ENCODE measurements around the gene SCARB2. TPM values are rescaled to one million over a fixed set of nuclear protein-coding genes. Genes with fewer than 3 reads are reported as not detected.
A peak's percentile ranks its signal among the peaks of the same experiment; 100 is the strongest.

SCARB2 gene
- total RNA-seq, 1 donor from 2014 or later: 172 TPM

- H3K79me2 ChIP-seq (ENCODE audit: insufficient read depth, low read length): peaks cover 52% of the 10 kb centered on the region
- Mint-ChIP-seq H3K27ac (ENCODE audit: unreplicated experiment) (peak overlapping the region; percentile 66), H3K4me1 (ENCODE audit: low read depth, unreplicated experiment) (peaks cover 51% of the 10 kb centered on the region), H3K4me3 (ENCODE audit: unreplicated experiment) (peak overlapping the region; percentile 22), H3K36me3 (ENCODE audit: low read depth, unreplicated experiment) (peaks cover 30% of the 10 kb centered on the region), H3K9me3 (ENCODE audit: unreplicated experiment) (no peaks in the 10 kb centered on the region), H3K27me3 (ENCODE audit: low read depth, unreplicated experiment) (no peaks in the 10 kb centered on the region)
- H3K27me3 ChIP-seq (ENCODE audit: insufficient read depth, low read length): no peaks in the 10 kb centered on the region
- H3K9me3 ChIP-seq (ENCODE audit: insufficient read depth, low read depth, low read length): no peaks in the 10 kb centered on the region
- H3K27ac ChIP-seq (ENCODE audit: low read depth, low read length): peak overlapping the region; percentile 76
- TF ChIP-seq EZH2 (IDR thresholded peaks at IDR 0.05; ENCODE audit: insufficient read depth, low read length) (no peak), CTCF (IDR thresholded peaks at IDR 0.05; ENCODE audit: insufficient read depth, low read depth, low read length) (no peak)
- H3K36me3 ChIP-seq (ENCODE audit: insufficient read depth, low read length): no peaks in the 10 kb centered on the region
- peaks cover 56% of the 10 kb centered on the region for H3K4me1 ChIP-seq (ENCODE audit: insufficient read depth, low read length)
- H3K4me3 ChIP-seq (ENCODE audit: insufficient read depth, low read depth, low read length): no peak overlapping the region
- no peak overlapping the region for H2AFZ ChIP-seq (ENCODE audit: low read depth, low read length)
- peaks cover 17% of the 10 kb centered on the region for H4K20me1 ChIP-seq (ENCODE audit: insufficient read depth, low read length)
- H3K9ac ChIP-seq (ENCODE audit: low read length): no peak overlapping the region
- no peak overlapping the region for H3K4me2 ChIP-seq (ENCODE audit: low read length)
- DNase-seq (ENCODE audit: low read depth) (no peak), FAIRE-seq (no peak)
Measured at GRCh38 chr4:76196376-76196775, 17.2 kb downstream of the SCARB2 start.

GRCh38 chr4:76195326-76195725, 18.3 kb downstream of the SCARB2 start:
- Mint-ChIP-seq H3K27ac (ENCODE audit: unreplicated experiment) (no peak overlapping the region), H3K4me3 (ENCODE audit: unreplicated experiment) (no peak overlapping the region), H3K36me3 (ENCODE audit: low read depth, unreplicated experiment) (peaks cover 36% of the 10 kb centered on the region), H3K9me3 (ENCODE audit: unreplicated experiment) (no peaks in the 10 kb centered on the region), H3K27me3 (ENCODE audit: low read depth, unreplicated experiment) (no peaks in the 10 kb centered on the region), H3K4me1 (ENCODE audit: low read depth, unreplicated experiment) (peaks cover 46% of the 10 kb centered on the region)
- H3K4me1 ChIP-seq (ENCODE audit: insufficient read depth, low read length): peaks cover 56% of the 10 kb centered on the region
- peaks cover 9% of the 10 kb centered on the region for H4K20me1 ChIP-seq (ENCODE audit: insufficient read depth, low read length)
- peak overlapping the region; percentile 89 for H3K27ac ChIP-seq (ENCODE audit: low read depth, low read length)
- TF ChIP-seq CTCF (IDR thresholded peaks at IDR 0.05; ENCODE audit: insufficient read depth, low read depth, low read length): no peak
- no peaks in the 10 kb centered on the region for H3K9me3 ChIP-seq (ENCODE audit: insufficient read depth, low read depth, low read length)
- no peaks in the 10 kb centered on the region for H3K27me3 ChIP-seq (ENCODE audit: insufficient read depth, low read length)
- no peak overlapping the region for H2AFZ ChIP-seq (ENCODE audit: low read depth, low read length)
- peak overlapping the region; percentile 13 for H3K4me2 ChIP-seq (ENCODE audit: low read length)
- peaks cover 41% of the 10 kb centered on the region for H3K79me2 ChIP-seq (ENCODE audit: insufficient read depth, low read length)
- FAIRE-seq (no peak), DNase-seq (ENCODE audit: low read depth) (peak; percentile 59)
- H3K9ac ChIP-seq (ENCODE audit: low read length): peak overlapping the region; percentile 24
- no peak overlapping the region for H3K4me3 ChIP-seq (ENCODE audit: insufficient read depth, low read depth, low read length)
- H3K36me3 ChIP-seq (ENCODE audit: insufficient read depth, low read length): no peaks in the 10 kb centered on the region

GRCh38 chr4:76194325-76194724, 19.3 kb downstream of the SCARB2 start:
- no peak for TF ChIP-seq CTCF (IDR thresholded peaks at IDR 0.05; ENCODE audit: insufficient read depth, low read depth, low read length)
- no peak for TF ChIP-seq EZH2 (IDR thresholded peaks at IDR 0.05; ENCODE audit: insufficient read depth, low read length)

More at GRCh38 chr4:76194325-76194724, 19.3 kb downstream of the SCARB2 start:
- Mint-ChIP-seq H3K27me3 (ENCODE audit: low read depth, unreplicated experiment) (no peaks in the 10 kb centered on the region), H3K27ac (ENCODE audit: unreplicated experiment) (peak overlapping the region; percentile 81), H3K9me3 (ENCODE audit: unreplicated experiment) (no peaks in the 10 kb centered on the region), H3K36me3 (ENCODE audit: low read depth, unreplicated experiment) (peaks cover 38% of the 10 kb centered on the region), H3K4me1 (ENCODE audit: low read depth, unreplicated experiment) (peaks cover 38% of the 10 kb centered on the region), H3K4me3 (ENCODE audit: unreplicated experiment) (no peak overlapping the region)
- Histone ChIP-seq H3K27ac (ENCODE audit: low read depth, low read length) (peak overlapping the region; percentile 89), H3K9me3 (ENCODE audit: insufficient read depth, low read depth, low read length) (no peaks in the 10 kb centered on the region), H3K4me2 (ENCODE audit: low read length) (peak overlapping the region; percentile 76), H3K36me3 (ENCODE audit: insufficient read depth, low read length) (no peaks in the 10 kb centered on the region), H3K27me3 (ENCODE audit: insufficient read depth, low read length) (no peaks in the 10 kb centered on the region), H3K9ac (ENCODE audit: low read length) (peak overlapping the region; percentile 73), H3K4me3 (ENCODE audit: insufficient read depth, low read depth, low read length) (no peak overlapping the region), H2AFZ (ENCODE audit: low read depth, low read length) (no peak overlapping the region), H3K4me1 (ENCODE audit: insufficient read depth, low read length) (peaks cover 48% of the 10 kb centered on the region), H4K20me1 (ENCODE audit: insufficient read depth, low read length) (peaks cover 9% of the 10 kb centered on the region), H3K79me2 (ENCODE audit: insufficient read depth, low read length) (peaks cover 34% of the 10 kb centered on the region)
- peak; percentile 98 for DNase-seq (ENCODE audit: low read depth)
- FAIRE-seq: peak; percentile 45
